WERI-Rb-1 (cell line): ENCODE measurements around the gene SYNDIG1.
A peak's percentile ranks its signal among the peaks of the same experiment; 100 is the strongest.

Experiments
- DNase-seq: peaks from one replicate; pipeline ENCODE4 v3.0.0-alpha.2; 2020
- H3K27ac ChIP-seq: fragments of 250-450 bp; sonication (Bioruptor Pico); 2 replicates; pipeline ENCODE4 v1.5.1; 2020; ENCODE audit warnings: mild to moderate bottlenecking, moderate library complexity
- H3K27me3 ChIP-seq: fragments of 250-450 bp; sonication (Bioruptor Pico); 2 replicates; pipeline ENCODE4 v1.5.1; 2021; ENCODE audit warnings: mild to moderate bottlenecking, low read depth, moderate library complexity; ENCODE audit not compliant: insufficient read depth, severe bottlenecking
- H3K36me3 ChIP-seq: fragments of 250-450 bp; sonication (Bioruptor Pico); 2 replicates; pipeline ENCODE4 v1.5.1; 2020; ENCODE audit warnings: mild to moderate bottlenecking, moderate library complexity
- H3K4me3 ChIP-seq: 2 replicates; pipeline ENCODE4 v1.5.1; 2011; ENCODE audit warnings: low read depth, mild to moderate bottlenecking, control low read depth, low read length
- H3K9me3 ChIP-seq: fragments of 250-450 bp; sonication (Bioruptor Pico); 2 replicates; pipeline ENCODE4 v1.5.1; 2021; ENCODE audit warnings: mild to moderate bottlenecking, moderate library complexity; ENCODE audit not compliant: severe bottlenecking
- TF ChIP-seq, protein P1 (sequence below): IDR thresholded peaks from 2 replicates; pipeline ENCODE4 v1.5.1; 2011; ENCODE audit warnings: low read depth, mild to moderate bottlenecking, control low read depth, inconsistent platforms, low read length

SYNDIG1 gene

GRCh38 chr20:24460712-24461111, 8.7 kb upstream of the SYNDIG1 start:
- no peak for DNase-seq
- no peaks in the 10 kb centered on the region for H3K9me3 ChIP-seq
- H3K27me3 ChIP-seq = no peaks in the 10 kb centered on the region
- no peak overlapping the region for H3K27ac ChIP-seq
- no peak overlapping the region for H3K4me3 ChIP-seq
- TF ChIP-seq, protein P1, sequence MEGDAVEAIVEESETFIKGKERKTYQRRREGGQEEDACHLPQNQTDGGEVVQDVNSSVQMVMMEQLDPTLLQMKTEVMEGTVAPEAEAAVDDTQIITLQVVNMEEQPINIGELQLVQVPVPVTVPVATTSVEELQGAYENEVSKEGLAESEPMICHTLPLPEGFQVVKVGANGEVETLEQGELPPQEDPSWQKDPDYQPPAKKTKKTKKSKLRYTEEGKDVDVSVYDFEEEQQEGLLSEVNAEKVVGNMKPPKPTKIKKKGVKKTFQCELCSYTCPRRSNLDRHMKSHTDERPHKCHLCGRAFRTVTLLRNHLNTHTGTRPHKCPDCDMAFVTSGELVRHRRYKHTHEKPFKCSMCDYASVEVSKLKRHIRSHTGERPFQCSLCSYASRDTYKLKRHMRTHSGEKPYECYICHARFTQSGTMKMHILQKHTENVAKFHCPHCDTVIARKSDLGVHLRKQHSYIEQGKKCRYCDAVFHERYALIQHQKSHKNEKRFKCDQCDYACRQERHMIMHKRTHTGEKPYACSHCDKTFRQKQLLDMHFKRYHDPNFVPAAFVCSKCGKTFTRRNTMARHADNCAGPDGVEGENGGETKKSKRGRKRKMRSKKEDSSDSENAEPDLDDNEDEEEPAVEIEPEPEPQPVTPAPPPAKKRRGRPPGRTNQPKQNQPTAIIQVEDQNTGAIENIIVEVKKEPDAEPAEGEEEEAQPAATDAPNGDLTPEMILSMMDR = no peak
- no peaks in the 10 kb centered on the region for H3K36me3 ChIP-seq

GRCh38 chr20:24461848-24462247, 7.6 kb upstream of the SYNDIG1 start:
- H3K36me3 ChIP-seq = no peaks in the 10 kb centered on the region
- TF ChIP-seq, protein P1 = no peak
- no peaks in the 10 kb centered on the region for H3K9me3 ChIP-seq
- H3K27ac ChIP-seq = no peak overlapping the region
- H3K4me3 ChIP-seq = no peak overlapping the region
- no peaks in the 10 kb centered on the region for H3K27me3 ChIP-seq
- no peak for DNase-seq

DNA sequence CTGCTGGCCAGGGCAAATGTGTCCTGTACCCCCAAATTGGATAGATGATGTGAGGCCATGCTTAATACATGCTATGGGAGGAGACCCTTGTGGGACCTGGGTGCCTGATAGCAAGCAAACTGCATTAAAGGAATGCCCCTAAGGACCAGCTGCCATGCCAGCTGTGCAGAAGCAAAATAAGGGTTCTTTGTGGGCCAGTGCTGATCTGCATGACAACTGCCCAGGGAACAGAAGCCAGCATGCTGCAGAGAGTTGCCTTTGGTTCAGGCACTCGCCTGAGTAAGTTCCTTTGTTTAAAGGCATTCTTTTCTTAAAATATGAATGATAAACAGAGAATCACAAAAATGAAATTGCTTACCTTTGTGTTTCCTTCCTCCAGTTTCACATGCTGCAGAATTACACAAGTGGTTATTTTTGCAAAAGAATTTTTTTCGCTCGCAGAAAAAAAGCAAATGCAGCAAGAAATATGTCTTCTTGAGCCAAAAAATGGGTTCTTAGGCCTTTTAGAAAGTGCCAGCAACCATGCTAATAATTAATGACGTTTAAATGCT, 6.9 kb upstream of the SYNDIG1 start:
- Histone ChIP-seq H3K9me3 (no peaks in the 10 kb centered on the region), H3K4me3 (no peak overlapping the region), H3K27ac (no peak overlapping the region), H3K36me3 (no peaks in the 10 kb centered on the region), H3K27me3 (no peaks in the 10 kb centered on the region)
- TF ChIP-seq, protein P1 = no peak
- DNase-seq = no peak

DNA sequence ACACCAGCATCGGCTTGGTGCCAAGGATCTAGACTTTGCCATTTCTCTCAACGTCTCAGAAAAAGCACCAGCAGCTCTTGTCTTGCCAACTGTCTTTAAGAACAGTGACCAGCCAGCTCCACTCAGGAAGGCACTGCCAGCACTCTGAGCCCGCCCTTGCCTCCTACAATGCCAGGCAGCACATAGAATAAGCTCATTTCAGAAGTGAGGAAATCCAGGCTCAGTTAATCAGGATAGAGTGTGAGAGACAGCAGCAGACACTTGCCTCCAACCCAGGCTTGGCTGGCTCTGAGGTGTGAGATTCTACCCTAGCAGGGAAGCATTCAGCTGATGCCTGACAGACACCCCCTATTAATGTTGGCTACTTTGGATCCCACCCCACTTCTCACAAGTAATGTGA, 4.3 kb upstream of the SYNDIG1 start:
- TF ChIP-seq, protein P1 = no peak
- no peak for DNase-seq
- no peak overlapping the region for H3K4me3 ChIP-seq
- peaks cover 3% of the 10 kb centered on the region; the same call in 1 of the 2 replicates for H3K36me3 ChIP-seq
- no peak overlapping the region for H3K27ac ChIP-seq
- H3K9me3 ChIP-seq = no peaks in the 10 kb centered on the region
- no peaks in the 10 kb centered on the region for H3K27me3 ChIP-seq

GRCh38 chr20:24465730-24466129, 3.7 kb upstream of the SYNDIG1 start:
- Histone ChIP-seq H3K36me3 (peaks cover 3% of the 10 kb centered on the region; the same call in 1 of the 2 replicates), H3K27me3 (no peaks in the 10 kb centered on the region), H3K4me3 (no peak overlapping the region), H3K9me3 (no peaks in the 10 kb centered on the region), H3K27ac (no peak overlapping the region)
- DNase-seq = peak; percentile 48
- TF ChIP-seq, protein P1 = no peak
